G401 (cell line): ENCODE measurements around the gene PAFAH2. TPM values are rescaled to one million over a fixed set of nuclear protein-coding genes. Genes with fewer than 3 reads are reported as not detected.
"Not testable (repeated sequence)": the region's sequence is repeated elsewhere in the genome, so short reads cannot be mapped to it uniquely, and the experiment has no call there.

Experiments used
- DNase-seq: peaks from one replicate; pipeline ENCODE4 v3.0.0-alpha.2; 2015; ENCODE audit warnings: low spot score
- in situ Hi-C: cut with HindIII; loops from 2 replicates; pipeline ENCODE4 v1.10.0; 2016; ENCODE audit warnings: low sequenced_read_pairs, mixed read lengths
- total RNA-seq: library from RNA; depleted of rRNA; stranded (reverse); fragments of >200 nt; shearing (Covaris generic); gene quantifications from 2 replicates; pipeline ENCODE4 v1.2.3, GENCODE V29; 2014

PAFAH2 gene
- total RNA-seq, 1 experiment from 2014 or later: 9.2 TPM

DNA sequence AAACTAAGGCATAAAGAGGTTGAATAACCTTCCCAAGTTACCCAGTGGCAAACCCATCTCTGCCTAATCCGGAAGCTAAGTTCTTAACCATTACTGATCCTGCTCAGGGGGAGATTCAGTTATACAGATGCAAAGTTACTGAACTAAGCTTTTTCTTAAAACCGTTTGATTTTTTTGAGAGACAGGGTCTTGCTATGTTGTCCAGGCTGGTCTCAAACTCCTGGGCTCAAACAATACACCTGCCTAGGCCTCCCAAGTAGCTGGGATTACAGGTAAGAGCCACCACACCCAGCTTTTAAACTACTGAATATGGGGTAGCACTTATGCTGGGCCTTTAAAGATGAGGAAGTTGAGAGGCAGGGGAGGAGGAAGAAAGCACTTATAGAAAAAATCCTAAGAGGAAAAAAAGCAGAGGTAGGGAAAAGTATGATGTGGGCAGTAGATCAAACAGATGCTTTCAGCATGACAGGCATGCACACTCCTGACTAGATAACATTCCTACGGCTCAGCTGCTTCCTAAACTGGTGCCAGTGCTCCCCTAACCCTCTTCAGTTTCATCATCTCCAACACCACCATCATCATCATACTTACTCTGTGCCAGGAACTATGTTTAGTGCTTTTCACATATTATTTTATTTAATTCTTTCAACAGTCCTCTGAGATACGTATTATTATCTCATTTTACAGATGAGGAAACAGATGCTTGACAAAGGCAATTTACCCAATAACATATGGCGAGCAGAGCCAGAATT lies 5.8 kb downstream of the PAFAH2 start:
- no peak for DNase-seq
- in situ Hi-C loops: loop anchor here (10.0 kb wide), 1 partner anchor 97 kb away; no protein-coding TSS in a partner anchor

DNA sequence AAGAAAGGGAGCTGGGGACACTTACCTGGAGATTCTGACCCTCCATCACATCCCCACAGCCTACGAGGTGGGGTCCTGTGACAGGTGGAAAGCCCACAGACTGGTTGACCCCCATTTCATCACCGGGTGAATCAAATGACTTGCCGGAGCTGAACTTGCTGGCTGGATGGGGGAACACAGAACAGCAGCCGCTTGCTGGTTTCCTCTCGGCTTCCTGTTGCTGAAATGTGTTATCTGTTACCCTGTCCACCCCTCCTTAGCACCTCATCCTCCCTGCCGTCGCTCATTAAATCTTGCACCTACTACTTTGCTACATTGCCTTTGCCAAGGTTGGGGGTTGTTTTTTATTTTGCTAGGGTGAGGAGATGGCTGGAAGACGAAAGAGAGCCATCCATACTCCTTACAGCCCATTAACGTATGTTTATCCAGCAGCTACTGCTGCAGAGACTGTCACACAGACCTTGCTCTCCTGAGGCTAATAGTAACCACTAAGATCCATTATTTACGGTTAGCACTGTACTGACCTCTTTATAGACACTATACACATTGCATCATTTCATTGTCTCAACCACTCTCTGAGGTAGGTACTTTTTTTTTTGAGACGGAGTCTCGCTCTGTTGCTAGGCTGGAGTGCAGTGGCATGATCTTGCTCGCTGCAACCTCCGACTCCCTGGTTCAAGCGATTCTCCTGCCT lies 7.0 kb downstream of the PAFAH2 start:
- in situ Hi-C loops: loop anchor here (10.0 kb wide), 1 partner anchor 96 kb away; no protein-coding TSS in a partner anchor
- DNase-seq: no peak

DNA sequence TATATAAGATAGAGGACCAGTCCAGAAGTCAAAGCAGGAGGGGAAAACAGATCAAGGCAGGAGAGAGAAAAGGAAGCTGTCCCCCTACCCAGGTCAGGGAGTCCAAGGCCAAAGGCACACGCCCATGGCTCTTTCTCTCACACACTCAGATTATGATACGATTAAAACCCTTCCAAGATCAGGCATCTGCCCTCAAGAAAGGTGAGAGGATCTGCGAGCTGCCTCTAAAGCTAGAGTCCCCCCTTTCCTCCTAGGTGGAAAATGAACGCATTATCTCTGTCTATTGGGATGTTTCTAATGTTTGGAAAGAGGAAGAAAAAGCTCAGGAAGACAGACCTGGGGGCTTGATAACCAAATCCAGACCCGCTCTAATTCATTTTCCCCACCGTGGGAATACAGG lies 7.6 kb downstream of the PAFAH2 start:
- in situ Hi-C loops: loop anchor here (10.0 kb wide), 1 partner anchor 95 kb away; no protein-coding TSS in a partner anchor
- no peak for DNase-seq

DNA sequence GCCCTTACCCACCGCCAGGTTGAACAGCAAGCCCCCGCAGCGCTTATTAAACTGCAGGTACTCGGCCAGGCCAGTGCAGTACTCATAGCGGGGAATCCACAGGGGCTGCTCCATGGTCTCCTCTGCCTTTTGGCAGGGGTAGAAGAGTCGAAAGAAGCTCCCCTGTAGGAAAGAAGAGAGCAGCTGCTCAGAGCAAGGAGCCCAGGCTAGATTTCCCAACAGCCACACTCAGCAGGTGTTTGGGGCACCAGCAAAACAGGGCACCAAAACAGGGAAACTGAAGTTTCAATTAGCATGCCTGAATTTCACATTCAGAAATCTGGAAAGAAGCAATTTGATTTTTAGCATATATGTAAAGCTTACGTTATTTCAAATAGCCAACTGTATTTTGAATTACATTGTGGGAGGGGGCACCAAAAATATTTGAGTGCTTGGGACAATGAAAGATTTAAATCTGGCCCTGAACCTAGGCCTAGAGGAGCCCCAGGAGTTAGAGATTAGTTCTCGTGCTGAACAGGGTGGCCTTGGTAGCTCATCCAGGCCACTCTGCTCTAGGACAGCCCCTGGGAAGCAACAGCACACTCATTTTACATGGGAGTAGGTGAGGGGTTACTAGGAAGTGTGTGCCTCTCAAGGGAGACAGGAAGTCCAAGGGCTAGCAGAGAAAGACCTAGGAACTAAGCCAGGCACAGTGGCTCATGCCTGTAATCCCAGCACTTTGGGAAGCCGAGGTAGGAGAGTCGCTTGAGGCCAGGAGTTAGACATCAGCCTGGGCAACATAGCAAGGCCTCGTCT lies 8.2 kb downstream of the PAFAH2 start:
- no peak for DNase-seq
- in situ Hi-C loops: loop anchor here (10.0 kb wide), 1 partner anchor 95 kb away; no protein-coding TSS in a partner anchor

DNA sequence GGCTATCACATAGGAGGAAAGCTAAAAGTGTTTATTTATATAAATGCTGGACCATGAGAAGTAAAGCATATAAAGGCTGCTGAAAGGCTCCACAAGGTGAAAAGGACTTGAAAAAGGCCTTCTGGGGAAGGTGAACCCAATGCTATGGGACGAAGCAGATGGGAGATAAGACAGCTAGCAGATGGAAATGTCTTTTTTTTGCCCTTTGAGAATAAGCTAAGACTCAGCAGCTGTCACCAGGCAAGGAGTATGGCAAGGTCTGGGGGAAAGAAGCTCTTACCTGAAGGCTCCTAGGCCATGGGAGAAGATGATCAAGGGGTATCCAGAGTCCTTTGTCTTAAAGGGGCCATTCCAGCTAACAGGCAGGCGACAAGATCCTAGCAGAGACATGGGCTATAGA lies 9.9 kb downstream of the PAFAH2 start:
- peak; percentile 38 for DNase-seq
- in situ Hi-C loops: no loop called here

DNA sequence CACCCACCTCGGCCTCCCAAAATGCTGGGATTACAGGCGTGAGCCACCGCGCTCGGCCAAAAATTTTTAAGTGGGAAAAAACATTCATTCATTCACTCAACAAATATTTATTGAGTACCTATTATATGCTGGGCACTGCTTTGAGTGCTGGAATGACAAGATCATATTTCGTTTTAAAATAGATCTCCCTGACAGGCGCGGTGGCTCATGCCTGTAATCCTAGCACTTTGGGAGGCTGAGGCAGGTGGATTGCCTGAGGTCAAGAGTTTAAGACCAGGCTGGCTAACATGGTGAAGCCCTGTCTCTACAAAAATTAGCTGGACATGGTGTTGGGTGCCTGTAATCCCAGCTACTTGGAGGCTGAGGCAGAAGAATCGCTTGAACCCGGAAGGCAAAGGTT lies 11.1 kb downstream of the PAFAH2 start:
- in situ Hi-C loops, DNase-seq: not testable (repeated sequence)

DNA sequence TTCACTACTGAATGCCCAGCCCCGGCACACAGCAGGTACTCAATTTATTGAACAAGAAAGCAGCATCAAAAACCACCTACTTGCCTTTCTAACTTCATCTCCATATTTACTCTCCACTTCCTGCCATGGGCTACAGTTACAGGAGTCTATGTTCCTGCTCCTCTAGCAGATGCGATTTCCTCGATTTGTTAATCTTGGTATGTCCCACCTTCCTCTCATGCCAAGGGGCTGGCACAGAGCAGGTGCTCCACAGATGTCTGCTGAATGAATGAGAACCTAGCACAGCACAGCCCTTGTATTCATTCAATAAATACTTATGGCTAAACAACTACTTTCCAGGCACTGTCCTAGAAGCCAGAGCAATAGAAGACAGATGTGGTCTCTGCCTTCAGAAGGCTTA lies 12.2 kb downstream of the PAFAH2 start:
- DNase-seq: no peak
- in situ Hi-C loops: no loop called here

DNA sequence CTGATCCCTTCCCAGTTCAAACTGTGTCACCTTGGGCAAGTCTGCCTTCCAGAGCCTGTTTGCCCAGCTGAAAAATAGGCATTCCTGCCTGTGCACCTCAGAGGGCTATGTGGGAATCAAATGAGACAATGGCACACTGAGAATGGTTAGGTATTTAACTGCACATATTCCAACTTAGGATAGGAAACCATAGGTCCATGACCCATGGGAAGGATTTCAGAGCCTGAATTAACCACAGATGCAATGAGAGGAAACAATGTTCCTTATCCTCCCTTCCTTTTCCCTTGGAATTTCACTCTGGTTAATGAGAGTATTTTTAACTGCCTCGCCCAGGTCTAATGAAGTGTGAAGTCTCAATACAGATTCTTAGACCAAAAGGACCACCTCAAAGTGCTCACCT lies 12.7 kb downstream of the PAFAH2 start:
- DNase-seq: no peak
- in situ Hi-C loops: no loop called here

DNA sequence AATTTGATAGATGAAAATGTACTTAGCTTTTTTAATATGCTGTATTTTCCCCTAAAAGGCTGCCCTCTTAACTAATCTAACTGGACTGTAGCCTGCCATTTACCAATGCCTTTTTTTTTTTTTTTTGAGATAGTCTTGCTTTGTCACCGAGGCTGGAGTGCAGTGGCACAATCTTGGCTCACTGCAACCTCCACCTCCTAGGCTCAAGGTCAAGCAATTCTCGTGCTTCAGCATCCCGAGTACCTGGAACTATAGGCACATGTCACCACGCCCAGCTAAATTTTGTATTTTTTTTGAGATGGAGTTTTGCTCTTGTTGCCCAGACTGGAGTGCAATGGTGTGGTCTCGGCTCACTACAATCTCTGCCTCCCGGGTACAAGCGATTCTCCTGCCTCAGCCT lies 18.7 kb downstream of the PAFAH2 start:
- DNase-seq: no peak
- in situ Hi-C loops: no loop called here

DNA sequence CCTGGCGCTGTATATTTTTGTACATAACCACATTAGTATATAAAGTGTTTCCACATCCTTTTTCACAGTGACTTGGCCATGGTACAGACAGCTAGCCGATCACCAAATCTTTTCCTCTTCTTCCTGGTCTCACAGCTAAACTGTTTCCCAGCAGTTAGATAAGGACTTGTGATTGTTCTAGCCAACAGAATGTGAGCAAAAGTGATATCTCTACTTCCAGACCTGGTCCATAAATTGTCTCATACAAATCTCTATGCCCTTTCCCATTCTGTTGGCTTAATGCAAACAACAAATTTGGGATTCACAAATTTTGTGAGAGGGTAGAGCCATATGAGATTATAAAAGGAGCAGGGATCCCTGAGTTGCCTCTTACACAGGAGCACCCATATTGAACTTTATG lies 19.5 kb downstream of the PAFAH2 start:
- in situ Hi-C loops: no loop called here
- DNase-seq: no peak

DNA sequence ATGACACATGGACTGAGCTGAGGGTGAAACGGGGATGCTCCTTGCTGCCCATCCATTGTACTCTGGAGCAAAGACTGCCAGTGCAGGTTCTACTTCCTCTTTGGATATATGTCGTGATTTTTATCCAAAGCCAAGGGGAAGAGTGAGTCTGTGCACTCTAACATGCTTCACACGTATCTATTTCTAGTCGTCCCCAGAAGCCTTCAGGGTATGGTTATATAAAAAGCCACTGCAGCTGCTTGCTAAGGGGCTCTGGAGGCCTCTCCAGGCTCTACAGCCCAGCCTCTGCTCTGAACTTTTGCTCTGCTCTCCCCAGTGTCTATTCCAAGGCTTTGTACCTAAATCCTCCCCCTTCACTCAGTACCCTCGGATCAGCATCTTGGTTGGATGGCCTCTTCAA lies 20.1 kb downstream of the PAFAH2 start:
- no peak for DNase-seq
- in situ Hi-C loops: no loop called here

DNA sequence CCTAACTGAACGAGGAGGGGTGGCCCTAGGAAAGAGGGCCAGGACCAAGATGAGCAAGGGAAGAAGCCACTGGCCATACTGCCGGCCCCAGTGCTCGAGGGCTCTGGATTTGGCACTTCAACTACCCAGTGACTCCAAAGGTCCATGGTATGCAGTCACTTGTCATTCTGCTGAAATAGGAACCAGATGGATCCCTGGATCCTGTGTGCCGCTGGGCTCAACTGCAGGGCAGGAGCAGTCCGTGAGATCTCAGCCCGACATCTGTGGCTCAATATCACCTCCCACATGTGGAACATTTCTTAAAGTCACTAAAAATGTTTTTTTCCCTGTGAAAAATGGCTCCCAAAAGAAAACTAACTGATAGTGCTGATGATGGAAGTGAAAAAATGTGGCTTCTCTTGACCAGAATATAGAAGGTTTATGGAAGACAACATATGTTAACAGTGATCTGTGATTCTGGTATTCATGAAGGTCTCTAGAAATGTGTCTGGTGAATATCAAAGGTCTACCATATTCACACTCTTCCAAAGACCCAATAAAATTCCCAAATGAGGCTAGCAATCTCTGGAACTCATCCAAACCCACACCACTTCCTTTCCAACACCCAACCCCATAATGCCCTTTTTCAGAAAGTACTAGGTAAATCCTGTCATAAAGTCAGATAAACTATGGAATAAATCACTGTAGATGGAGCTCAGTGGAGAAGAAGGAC lies 24.1 kb downstream of the PAFAH2 start:
- in situ Hi-C loops: no loop called here
- no peak for DNase-seq

DNA sequence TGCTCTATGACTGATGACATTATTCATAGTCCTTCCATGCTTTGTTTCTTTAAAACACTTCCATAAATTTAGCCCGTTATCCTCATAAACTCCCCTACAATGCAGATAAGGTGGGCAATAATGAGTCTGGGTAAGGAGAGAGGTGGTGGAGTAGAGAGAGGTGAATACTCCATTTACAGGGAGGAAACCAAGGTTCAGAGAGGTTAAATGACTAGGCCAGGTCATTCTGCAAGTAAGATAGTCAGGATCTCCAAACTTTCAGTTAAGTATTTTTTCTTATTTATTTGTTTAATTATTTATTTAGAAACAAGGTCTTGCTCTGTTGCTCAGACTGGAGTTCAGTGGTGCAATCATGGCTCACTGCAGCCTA lies 26.1 kb downstream of the PAFAH2 start:
- in situ Hi-C loops: no loop called here
- DNase-seq: no peak

DNA sequence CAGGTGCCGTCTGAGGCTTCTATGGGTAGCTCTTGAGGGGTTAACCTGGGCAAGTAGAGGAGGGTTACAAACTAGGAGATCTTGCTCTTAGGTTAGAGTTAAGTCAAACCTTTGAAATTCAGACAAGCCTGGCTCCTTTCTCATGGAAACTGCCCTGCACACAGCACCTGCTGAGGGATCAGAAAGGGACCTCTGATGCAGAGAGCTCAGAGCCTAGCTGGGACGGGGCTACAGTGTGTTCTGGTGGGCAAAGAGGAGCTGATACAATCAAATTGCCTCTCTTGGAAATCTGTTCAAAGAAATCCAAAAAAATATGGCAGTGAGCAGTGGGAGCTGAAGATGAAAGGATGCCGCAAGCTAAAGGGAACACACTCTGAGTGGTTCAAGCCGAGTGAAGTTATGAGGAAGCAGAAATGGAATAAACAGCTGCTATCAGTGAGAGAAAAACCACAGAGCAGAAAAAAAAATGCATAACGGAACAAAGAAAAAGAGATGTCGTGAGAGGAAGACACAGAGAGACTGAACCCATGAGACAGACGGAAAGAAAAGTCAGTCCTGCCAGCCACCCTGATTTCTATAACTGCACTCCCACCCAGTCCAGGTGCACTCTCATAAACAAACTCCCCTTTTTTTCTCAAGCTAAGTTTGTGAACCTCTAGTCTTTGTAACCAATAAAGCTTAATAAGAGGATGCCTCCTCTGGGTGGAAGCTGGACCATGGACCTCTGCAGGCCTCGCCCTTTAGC lies 26.6 kb downstream of the PAFAH2 start:
- in situ Hi-C loops: no loop called here
- DNase-seq: no peak

DNA sequence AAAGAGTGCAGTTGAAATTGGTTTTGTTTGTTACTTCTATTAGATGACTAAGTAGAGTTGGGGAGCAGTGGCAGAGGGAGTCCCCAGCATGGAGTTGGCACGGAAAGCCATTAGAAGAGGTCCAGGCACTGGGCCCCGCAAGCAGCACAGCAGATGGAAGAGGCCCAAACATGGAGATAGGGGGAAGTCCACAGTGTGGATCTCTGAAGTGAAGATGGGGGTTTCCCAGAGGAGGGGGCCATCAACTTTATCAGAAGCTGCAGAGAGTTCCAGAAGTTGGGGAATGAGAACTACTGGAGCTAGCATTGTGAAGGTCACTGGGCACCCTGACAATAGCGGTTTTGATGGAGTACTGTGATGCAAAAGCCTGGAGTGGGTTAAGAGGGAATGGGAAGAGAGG lies 30.6 kb downstream of the PAFAH2 start:
- no peak for DNase-seq
- in situ Hi-C loops: no loop called here

DNA sequence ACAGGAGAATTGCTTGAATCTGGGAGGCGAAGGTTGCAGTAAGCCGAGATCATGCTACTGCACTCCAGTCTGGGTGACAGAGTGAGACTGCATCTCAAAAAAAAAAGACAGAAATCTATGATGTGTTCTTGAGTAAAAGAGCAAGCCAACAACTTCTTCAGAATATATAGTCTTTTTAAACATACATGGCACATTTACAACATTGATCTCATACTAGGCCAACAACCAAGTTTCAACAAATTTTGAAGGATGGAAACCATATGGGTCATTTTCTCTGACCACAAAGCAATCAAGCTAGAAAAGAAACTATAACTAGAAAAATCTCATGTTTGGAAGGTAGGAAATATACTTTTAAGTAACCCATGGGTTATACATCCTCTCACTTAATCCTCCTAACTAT lies 38.3 kb downstream of the PAFAH2 start:
- DNase-seq: no peak
- in situ Hi-C loops: no loop called here

DNA sequence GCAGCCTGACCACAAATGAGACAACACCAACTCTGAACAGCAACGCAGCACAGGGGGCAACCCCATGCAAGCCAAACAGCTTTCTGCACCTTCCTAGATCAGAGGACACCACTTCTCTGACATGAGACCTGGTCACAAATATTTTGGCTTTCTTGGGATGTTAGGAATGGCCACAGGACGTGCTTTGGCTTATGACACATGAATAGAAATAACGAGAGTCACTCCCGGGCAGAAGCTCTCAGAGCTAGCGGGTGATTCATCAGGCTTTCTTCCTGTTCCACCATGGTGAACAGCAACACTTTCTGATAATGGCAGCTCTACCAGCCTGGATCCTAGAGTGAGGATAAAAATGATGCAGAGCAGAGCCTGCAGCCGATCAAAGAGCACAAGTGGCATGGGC lies 39.4 kb downstream of the PAFAH2 start:
- no peak for DNase-seq
- in situ Hi-C loops: no loop called here

DNA sequence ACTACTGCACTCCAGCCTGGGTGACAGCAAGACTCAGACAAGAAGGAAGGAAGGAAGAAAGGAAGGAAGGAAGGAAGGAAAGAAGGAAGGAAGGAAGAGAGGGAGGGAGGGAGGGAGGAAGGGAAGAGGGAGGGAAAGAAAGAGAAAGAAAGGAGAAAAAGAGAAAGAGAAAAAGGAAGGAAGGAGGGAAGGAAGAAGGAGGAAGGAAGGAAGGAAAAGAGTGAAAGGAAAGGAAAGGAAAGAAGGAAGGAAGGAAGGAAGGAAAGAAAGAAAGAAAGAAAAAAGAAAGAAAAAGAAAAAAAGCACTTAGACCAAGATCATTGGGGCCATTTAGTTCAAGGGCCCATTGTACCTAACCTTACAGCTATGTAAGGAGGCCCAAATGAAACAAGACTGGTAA lies 42.3 kb downstream of the PAFAH2 start:
- DNase-seq: no peak
- in situ Hi-C loops: no loop called here
